HL-60 (cell line): Measurements from ENCODE around the gene GPR146.

Source experiments
- DNase-seq, 2 experiments: peaks; one replicate each; pipeline ENCODE4 v3.0.0-alpha.2; 2010 to 2020; ENCODE audit warnings: low read depth in 1 of 2, low spot score in 1 of 2
- H3K27ac ChIP-seq: fragments of 250-450 bp; sonication (Bioruptor Pico); replicated peaks from 2 replicates; pipeline ENCODE4 v1.5.1; 2020; ENCODE audit warnings: mild to moderate bottlenecking, moderate library complexity
- H3K27me3 ChIP-seq: fragments of 250-450 bp; sonication (Bioruptor Pico); 2 replicates; pipeline ENCODE4 v1.5.1; 2021; ENCODE audit warnings: mild to moderate bottlenecking, moderate library complexity; ENCODE audit not compliant: insufficient read depth, poor library complexity, severe bottlenecking
- H3K4me3 ChIP-seq: replicated peaks from 2 replicates; pipeline ENCODE4 v1.5.1; 2011; ENCODE audit warnings: mild to moderate bottlenecking, control low read depth, low read length; ENCODE audit not compliant: insufficient read depth
- GABPA ChIP-seq: IDR thresholded peaks from 2 replicates; pipeline ENCODE4 v1.6.1; 2012; ENCODE audit warnings: low read depth
- POLR2AphosphoS5 ChIP-seq: IDR thresholded peaks from 2 replicates; pipeline ENCODE4 v1.6.1; 2012; ENCODE audit warnings: low read depth
- SPI1 ChIP-seq: IDR thresholded peaks from 2 replicates; pipeline ENCODE4 v1.6.1; 2012; ENCODE audit warnings: low read depth, mild to moderate bottlenecking, borderline replicate concordance
- TF ChIP-seq, protein P1 (sequence below): IDR thresholded peaks from 2 replicates; pipeline ENCODE4 v1.6.1; 2012; ENCODE audit warnings: low read depth; ENCODE audit not compliant: insufficient replicate concordance
- TF ChIP-seq, protein P2 (sequence below): IDR thresholded peaks from one replicate; pipeline ENCODE4 v1.5.1; 2011; ENCODE audit warnings: low read length, control low read depth, inconsistent platforms; ENCODE audit not compliant: insufficient read depth

The GPR146 gene

DNA sequence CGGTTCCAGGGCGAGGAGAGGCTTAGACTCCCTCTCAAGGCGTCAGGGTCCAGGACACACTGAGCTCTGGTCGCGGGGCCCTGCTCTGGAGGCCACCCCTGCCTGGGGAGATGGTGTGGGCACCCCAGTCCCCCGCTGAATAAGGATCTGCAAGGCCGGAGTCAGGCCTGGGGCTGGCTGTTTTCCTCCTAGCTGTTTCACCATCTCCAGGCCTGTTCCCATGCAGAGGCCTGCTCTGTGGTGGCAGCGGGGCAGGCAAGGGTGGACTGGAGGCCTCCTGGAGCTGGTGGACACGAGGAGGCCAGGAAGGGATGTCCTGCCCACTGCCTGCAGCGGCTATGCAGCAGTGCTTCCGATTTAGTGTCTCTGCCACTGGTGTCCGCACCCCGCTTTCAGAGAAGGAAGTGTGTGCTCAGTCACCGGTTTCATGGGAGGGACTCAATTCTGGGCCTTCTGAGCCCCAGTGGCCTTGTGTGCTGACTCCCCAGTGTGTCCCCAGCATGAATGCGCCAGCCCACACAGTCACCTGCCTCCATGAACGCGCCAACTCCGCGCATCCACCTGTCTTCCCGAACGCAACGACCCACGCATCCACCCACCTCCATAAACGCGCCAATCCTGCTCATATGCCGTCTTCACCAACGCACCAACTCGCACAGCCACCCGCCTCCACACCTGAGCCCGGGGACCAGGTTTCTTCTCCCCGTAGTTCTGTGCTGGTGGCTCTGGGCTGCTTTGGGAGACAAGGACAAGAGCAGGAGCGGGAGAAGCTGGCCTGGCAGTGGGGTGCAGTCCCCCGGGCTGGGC, 14.5 kb upstream of the GPR146 start:
- H3K4me3 ChIP-seq: no peak overlapping the region
- TF ChIP-seq SPI1 (0 out of 2 replicates have a peak, but pooled peaks have one; percentile 5), POLR2AphosphoS5 (no peak)
- TF ChIP-seq, protein P1, sequence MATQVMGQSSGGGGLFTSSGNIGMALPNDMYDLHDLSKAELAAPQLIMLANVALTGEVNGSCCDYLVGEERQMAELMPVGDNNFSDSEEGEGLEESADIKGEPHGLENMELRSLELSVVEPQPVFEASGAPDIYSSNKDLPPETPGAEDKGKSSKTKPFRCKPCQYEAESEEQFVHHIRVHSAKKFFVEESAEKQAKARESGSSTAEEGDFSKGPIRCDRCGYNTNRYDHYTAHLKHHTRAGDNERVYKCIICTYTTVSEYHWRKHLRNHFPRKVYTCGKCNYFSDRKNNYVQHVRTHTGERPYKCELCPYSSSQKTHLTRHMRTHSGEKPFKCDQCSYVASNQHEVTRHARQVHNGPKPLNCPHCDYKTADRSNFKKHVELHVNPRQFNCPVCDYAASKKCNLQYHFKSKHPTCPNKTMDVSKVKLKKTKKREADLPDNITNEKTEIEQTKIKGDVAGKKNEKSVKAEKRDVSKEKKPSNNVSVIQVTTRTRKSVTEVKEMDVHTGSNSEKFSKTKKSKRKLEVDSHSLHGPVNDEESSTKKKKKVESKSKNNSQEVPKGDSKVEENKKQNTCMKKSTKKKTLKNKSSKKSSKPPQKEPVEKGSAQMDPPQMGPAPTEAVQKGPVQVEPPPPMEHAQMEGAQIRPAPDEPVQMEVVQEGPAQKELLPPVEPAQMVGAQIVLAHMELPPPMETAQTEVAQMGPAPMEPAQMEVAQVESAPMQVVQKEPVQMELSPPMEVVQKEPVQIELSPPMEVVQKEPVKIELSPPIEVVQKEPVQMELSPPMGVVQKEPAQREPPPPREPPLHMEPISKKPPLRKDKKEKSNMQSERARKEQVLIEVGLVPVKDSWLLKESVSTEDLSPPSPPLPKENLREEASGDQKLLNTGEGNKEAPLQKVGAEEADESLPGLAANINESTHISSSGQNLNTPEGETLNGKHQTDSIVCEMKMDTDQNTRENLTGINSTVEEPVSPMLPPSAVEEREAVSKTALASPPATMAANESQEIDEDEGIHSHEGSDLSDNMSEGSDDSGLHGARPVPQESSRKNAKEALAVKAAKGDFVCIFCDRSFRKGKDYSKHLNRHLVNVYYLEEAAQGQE: no peak
- peak overlapping the region; percentile 85 for H3K27ac ChIP-seq
- no peaks in the 10 kb centered on the region for H3K27me3 ChIP-seq
- DNase-seq: peak in 1 of 2 experiments; percentile 54

DNA sequence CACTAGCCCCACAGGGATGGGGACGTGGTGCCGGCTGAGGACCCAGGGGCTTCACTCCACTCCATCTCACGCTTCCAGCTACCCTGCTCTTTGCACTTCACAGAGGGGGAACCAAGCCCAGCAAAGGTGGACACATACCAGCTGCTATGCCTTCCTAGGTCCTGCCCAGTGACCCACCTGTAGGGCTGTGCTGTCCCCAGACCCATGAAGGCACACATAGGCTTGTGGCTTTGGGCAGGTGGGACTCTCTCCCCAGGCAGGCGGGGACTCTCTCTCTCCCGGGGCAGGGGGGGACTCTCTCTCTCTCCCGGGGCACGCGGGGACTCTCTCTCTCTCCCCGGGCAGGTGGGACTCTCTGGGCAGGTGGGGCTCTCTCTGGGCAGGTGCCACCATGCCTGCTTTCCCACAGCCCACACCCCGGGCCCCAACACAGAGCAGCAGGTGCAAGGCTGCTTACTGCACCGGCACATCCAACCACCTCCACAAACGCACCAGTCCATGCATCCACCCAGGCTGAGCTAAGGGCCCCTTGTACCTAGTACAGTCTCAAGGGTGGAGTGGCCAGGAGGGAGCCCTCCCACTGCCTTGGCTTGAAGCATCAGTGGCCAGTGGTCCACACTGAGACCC, 13.8 kb upstream of the GPR146 start:
- Histone ChIP-seq H3K27ac (peak overlapping the region; percentile 85; the same call in 1 of the 2 replicates), H3K27me3 (no peaks in the 10 kb centered on the region), H3K4me3 (no peak overlapping the region)
- no peak for TF ChIP-seq POLR2AphosphoS5
- no peak for DNase-seq

DNA sequence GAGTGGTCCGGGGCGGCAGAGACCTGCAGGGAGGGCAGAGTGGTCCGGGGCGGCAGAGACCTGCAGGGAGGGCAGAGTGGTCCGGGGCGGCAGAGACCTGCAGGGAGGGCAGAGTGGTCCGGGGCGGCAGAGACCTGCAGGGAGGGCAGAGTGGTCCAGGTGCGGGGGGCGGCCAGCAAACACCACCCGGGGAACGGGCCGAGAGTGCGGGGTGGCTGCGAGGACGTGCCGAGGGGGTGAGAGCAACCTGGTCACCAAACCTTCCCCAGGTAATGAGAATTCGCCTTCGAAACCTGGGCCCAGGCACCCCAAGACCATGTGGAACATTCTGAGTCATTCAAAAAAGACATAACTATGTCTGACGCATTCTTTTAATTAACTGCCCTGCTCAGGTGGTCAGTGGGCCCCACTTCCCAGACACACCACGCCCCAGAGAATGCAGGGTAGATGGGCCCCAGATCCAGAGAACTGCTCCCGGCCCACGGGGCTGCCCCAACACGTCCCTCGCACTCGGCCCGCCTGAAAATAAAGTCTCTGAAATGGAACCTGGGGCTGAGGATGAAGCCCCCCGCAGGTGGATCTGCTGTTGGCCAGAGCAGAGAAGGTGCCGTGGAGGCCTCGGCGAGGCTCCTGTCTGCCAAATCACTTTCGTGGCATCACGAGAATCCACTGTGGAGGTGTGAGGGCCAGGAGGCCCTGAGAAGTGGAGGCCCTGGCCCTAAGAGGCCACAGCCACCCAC, 12.5 kb upstream of the GPR146 start:
- no peaks in the 10 kb centered on the region for H3K27me3 ChIP-seq

DNA sequence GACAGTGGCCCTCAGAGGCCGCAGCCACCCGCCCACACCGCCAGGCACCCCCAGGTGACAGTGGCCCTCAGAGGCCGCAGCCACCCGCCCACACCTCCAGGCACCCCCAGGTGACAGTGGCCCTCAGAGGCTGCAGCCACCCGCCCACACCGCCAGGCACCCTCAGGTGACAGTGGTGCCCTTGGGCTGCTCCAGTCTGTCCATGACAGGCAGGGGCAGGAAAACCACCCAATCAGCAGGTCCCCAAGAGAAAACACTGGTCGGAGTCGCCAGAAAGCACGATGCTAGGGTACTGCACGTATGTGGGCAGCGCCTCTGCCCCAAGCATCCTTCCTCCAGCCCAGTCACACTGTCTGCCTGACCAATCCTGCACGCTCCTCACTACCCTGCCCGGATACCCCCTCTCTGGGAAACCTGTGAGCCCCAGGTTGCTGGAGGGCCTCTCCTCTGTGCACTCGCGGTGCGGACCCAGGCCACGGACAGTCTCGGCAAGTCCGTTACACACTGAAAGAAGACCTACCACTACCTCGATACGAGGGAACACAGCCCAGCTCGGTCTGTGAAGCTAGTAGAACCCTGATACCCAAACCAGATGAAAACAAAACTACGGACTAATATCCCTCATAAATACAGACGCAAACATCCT, 11.7 kb upstream of the GPR146 start:
- no peak for TF ChIP-seq SPI1
- TF ChIP-seq POLR2AphosphoS5: no peak
- TF ChIP-seq, protein P1: no peak
- no peak for TF ChIP-seq GABPA
- TF ChIP-seq, protein P2, sequence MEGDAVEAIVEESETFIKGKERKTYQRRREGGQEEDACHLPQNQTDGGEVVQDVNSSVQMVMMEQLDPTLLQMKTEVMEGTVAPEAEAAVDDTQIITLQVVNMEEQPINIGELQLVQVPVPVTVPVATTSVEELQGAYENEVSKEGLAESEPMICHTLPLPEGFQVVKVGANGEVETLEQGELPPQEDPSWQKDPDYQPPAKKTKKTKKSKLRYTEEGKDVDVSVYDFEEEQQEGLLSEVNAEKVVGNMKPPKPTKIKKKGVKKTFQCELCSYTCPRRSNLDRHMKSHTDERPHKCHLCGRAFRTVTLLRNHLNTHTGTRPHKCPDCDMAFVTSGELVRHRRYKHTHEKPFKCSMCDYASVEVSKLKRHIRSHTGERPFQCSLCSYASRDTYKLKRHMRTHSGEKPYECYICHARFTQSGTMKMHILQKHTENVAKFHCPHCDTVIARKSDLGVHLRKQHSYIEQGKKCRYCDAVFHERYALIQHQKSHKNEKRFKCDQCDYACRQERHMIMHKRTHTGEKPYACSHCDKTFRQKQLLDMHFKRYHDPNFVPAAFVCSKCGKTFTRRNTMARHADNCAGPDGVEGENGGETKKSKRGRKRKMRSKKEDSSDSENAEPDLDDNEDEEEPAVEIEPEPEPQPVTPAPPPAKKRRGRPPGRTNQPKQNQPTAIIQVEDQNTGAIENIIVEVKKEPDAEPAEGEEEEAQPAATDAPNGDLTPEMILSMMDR: no peak
- Histone ChIP-seq H3K27me3 (no peaks in the 10 kb centered on the region), H3K27ac (no peak overlapping the region), H3K4me3 (no peak overlapping the region)
- DNase-seq: no peak

More for the DNA sequence above, 12.5 kb upstream of the GPR146 start:
- H3K4me3 ChIP-seq: no peak overlapping the region
- H3K27ac ChIP-seq: no peak overlapping the region
- TF ChIP-seq GABPA: no peak
- no peak for DNase-seq
